ENCODE results near the gene POU2AF1.

Gene POU2AF1

GRCh38 chr11:111414267-111414931 is 35.3 kb upstream of the POU2AF1 start:
- no peak for DNase-seq (ENCODE audit: low read depth, low spot score)
- H3K36me3 ChIP-seq (ENCODE audit: insufficient read depth, low read length): no peaks in the 10 kb centered on the region
- no peak for TF ChIP-seq POLR2AphosphoS5 (IDR thresholded peaks at IDR 0.05; ENCODE audit: borderline replicate concordance, low read depth, low read length)
- no peak for TF ChIP-seq EZH2 (IDR thresholded peaks at IDR 0.05)
- H3K9me3 ChIP-seq (ENCODE audit: low read depth, low read length): no peaks in the 10 kb centered on the region
- H3K9ac ChIP-seq (ENCODE audit: insufficient read length): no peak overlapping the region
- no peak overlapping the region for H3K4me3 ChIP-seq
- no peak overlapping the region for H3K27ac ChIP-seq

GRCh38 chr11:111413849-111414248 is 34.8 kb upstream of the POU2AF1 start:
- Histone ChIP-seq H3K27ac (no peak overlapping the region), H3K9ac (ENCODE audit: insufficient read length) (no peak overlapping the region), H3K4me3 (no peak overlapping the region), H3K36me3 (ENCODE audit: insufficient read depth, low read length) (no peaks in the 10 kb centered on the region), H3K9me3 (ENCODE audit: low read depth, low read length) (no peaks in the 10 kb centered on the region)
- no peak for TF ChIP-seq FOXP2 (optimal IDR thresholded peaks at IDR 0.05; ENCODE audit: control extremely low read depth, extremely low read length, insufficient read depth)
- no peak for DNase-seq (ENCODE audit: low read depth, low spot score)

DNA sequence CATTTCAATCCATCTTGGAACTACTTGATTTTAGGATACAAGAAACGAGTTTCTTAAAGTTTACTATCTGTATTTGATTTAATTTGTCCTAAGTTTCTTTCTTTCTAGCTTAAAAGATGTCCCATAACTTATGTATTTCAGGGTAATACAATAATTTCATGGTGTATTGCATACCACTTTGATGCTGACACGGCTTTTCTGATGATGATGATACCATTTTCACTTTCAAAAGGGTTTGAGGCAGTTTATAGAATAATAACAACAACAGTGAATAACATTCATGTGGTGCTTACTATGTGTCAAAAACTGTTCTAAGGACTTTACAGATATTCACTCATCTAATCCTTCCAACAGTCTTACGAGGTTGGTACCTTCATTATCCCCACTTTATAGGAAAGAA is 33.2 kb upstream of the POU2AF1 start:
- H3K9me3 ChIP-seq (ENCODE audit: low read depth, low read length): no peaks in the 10 kb centered on the region
- no peak overlapping the region for H3K9ac ChIP-seq (ENCODE audit: insufficient read length)
- TF ChIP-seq EZH2 (IDR thresholded peaks at IDR 0.05): no peak
- no peak for TF ChIP-seq FOXP2 (optimal IDR thresholded peaks at IDR 0.05; ENCODE audit: control extremely low read depth, extremely low read length, insufficient read depth)
- no peak for TF ChIP-seq POLR2AphosphoS5 (IDR thresholded peaks at IDR 0.05; ENCODE audit: borderline replicate concordance, low read depth, low read length)
- H3K27ac ChIP-seq: no peak overlapping the region
- no peak overlapping the region for H3K4me3 ChIP-seq
- DNase-seq (ENCODE audit: low read depth, low spot score): no peak
- H3K36me3 ChIP-seq (ENCODE audit: insufficient read depth, low read length): no peaks in the 10 kb centered on the region

DNA sequence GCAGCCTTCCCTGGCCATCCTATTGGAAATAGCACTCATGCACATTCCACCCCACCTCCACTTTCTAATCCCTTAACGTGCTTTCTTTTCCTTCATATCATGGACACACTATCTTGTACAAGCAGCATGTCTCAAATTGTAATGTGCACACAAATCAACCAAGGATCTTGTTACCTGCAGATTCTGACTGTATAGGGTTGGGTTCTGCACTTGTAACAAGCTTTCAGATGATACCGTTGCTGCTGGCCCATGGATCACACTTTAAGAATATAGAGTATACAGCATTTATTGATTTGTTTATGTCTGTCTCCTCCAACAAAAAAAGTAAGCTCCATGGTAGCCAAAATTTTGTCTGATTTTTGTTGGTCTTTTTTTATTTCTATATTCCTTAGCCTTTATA is 32.4 kb upstream of the POU2AF1 start:
- no peak for DNase-seq (ENCODE audit: low read depth, low spot score)
- no peaks in the 10 kb centered on the region for H3K36me3 ChIP-seq (ENCODE audit: insufficient read depth, low read length)
- TF ChIP-seq POLR2AphosphoS5 (IDR thresholded peaks at IDR 0.05; ENCODE audit: borderline replicate concordance, low read depth, low read length) (no peak), EZH2 (IDR thresholded peaks at IDR 0.05) (no peak), FOXP2 (optimal IDR thresholded peaks at IDR 0.05; ENCODE audit: control extremely low read depth, extremely low read length, insufficient read depth) (no peak)
- H3K9me3 ChIP-seq (ENCODE audit: low read depth, low read length): no peaks in the 10 kb centered on the region
- H3K4me3 ChIP-seq: no peak overlapping the region
- H3K9ac ChIP-seq (ENCODE audit: insufficient read length): no peak overlapping the region
- H3K27ac ChIP-seq: no peak overlapping the region

DNA sequence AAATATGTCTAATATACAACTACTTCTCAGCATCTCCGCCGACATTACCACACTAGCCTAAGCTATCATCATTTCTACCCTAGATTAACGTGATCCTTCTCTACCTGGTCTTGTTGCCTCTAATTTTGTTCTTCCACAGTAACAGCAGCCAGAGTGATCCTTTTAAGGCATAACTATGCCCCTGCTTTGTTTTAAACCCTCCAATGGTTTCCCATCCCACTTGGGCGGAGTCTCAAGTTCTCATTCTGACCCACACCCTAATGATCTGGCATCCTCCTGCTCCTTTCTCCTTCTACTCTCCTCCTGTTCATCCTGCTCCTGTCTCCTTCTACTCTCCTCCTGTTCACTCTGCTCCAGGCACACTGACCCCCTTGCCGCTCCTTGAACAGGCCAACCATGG is 31.9 kb upstream of the POU2AF1 start:
- TF ChIP-seq FOXP2 (optimal IDR thresholded peaks at IDR 0.05; ENCODE audit: control extremely low read depth, extremely low read length, insufficient read depth) (no peak), EZH2 (IDR thresholded peaks at IDR 0.05) (no peak), POLR2AphosphoS5 (IDR thresholded peaks at IDR 0.05; ENCODE audit: borderline replicate concordance, low read depth, low read length) (no peak)
- Histone ChIP-seq H3K27ac (no peak overlapping the region), H3K4me3 (no peak overlapping the region), H3K9ac (ENCODE audit: insufficient read length) (no peak overlapping the region), H3K9me3 (ENCODE audit: low read depth, low read length) (no peaks in the 10 kb centered on the region), H3K36me3 (ENCODE audit: insufficient read depth, low read length) (no peaks in the 10 kb centered on the region)
- no peak for DNase-seq (ENCODE audit: low read depth, low spot score)

- no peak overlapping the region for H3K9ac ChIP-seq (ENCODE audit: insufficient read length)
Measured at GRCh38 chr11:111409915-111410314, 30.8 kb upstream of the POU2AF1 start.

GRCh38 chr11:111408789-111409727 is 30.0 kb upstream of the POU2AF1 start:
- DNase-seq (ENCODE audit: low read depth, low spot score): no peak
- TF ChIP-seq FOXP2 (optimal IDR thresholded peaks at IDR 0.05; ENCODE audit: control extremely low read depth, extremely low read length, insufficient read depth): no peak
- no peak for TF ChIP-seq POLR2AphosphoS5 (IDR thresholded peaks at IDR 0.05; ENCODE audit: borderline replicate concordance, low read depth, low read length)
- no peak for TF ChIP-seq EZH2 (IDR thresholded peaks at IDR 0.05)
- no peak overlapping the region for H3K9ac ChIP-seq (ENCODE audit: insufficient read length)
- no peak overlapping the region for H3K4me3 ChIP-seq
- H3K27ac ChIP-seq: no peak overlapping the region
- no peaks in the 10 kb centered on the region for H3K9me3 ChIP-seq (ENCODE audit: low read depth, low read length)
- no peaks in the 10 kb centered on the region for H3K36me3 ChIP-seq (ENCODE audit: insufficient read depth, low read length)

More at GRCh38 chr11:111409915-111410314, 30.8 kb upstream of the POU2AF1 start:
- H3K27ac ChIP-seq: no peak overlapping the region
- H3K36me3 ChIP-seq (ENCODE audit: insufficient read depth, low read length): no peaks in the 10 kb centered on the region
- H3K4me3 ChIP-seq: no peak overlapping the region
- no peak for DNase-seq (ENCODE audit: low read depth, low spot score)
- no peaks in the 10 kb centered on the region for H3K9me3 ChIP-seq (ENCODE audit: low read depth, low read length)
- TF ChIP-seq FOXP2 (optimal IDR thresholded peaks at IDR 0.05; ENCODE audit: control extremely low read depth, extremely low read length, insufficient read depth) (no peak), EZH2 (IDR thresholded peaks at IDR 0.05) (no peak), POLR2AphosphoS5 (IDR thresholded peaks at IDR 0.05; ENCODE audit: borderline replicate concordance, low read depth, low read length) (no peak)

DNA sequence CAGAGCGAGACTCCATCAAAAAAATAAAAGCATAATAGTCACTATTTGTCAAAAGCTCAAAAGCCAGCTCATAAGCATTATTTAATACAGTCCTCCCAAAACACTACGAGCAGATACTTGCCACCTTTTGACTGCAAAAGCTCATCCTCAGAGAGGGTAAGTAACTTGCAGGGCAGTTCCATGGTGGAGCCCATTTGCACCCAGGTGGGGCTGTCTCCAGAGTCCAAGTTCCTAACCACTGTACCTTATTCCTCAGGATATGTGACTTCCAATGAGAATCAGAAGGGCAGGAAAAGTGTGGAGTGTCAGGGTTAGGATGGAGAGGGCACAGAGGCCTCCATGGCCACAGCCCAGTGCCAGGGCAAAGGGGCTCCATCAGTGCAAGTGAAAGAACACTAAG is 28.6 kb upstream of the POU2AF1 start:
- H3K27ac ChIP-seq: no peak overlapping the region
- H3K9ac ChIP-seq (ENCODE audit: insufficient read length): no peak overlapping the region

More for the DNA sequence above, 28.6 kb upstream of the POU2AF1 start:
- no peak for DNase-seq (ENCODE audit: low read depth, low spot score)
- H3K4me3 ChIP-seq: no peak overlapping the region
- H3K36me3 ChIP-seq (ENCODE audit: insufficient read depth, low read length): no peaks in the 10 kb centered on the region
- H3K9me3 ChIP-seq (ENCODE audit: low read depth, low read length): no peaks in the 10 kb centered on the region
- no peak for TF ChIP-seq FOXP2 (optimal IDR thresholded peaks at IDR 0.05; ENCODE audit: control extremely low read depth, extremely low read length, insufficient read depth)
- no peak for TF ChIP-seq POLR2AphosphoS5 (IDR thresholded peaks at IDR 0.05; ENCODE audit: borderline replicate concordance, low read depth, low read length)
- TF ChIP-seq EZH2 (IDR thresholded peaks at IDR 0.05): no peak
